Measurements from ENCODE around the gene BMPR1A.

DNA sequence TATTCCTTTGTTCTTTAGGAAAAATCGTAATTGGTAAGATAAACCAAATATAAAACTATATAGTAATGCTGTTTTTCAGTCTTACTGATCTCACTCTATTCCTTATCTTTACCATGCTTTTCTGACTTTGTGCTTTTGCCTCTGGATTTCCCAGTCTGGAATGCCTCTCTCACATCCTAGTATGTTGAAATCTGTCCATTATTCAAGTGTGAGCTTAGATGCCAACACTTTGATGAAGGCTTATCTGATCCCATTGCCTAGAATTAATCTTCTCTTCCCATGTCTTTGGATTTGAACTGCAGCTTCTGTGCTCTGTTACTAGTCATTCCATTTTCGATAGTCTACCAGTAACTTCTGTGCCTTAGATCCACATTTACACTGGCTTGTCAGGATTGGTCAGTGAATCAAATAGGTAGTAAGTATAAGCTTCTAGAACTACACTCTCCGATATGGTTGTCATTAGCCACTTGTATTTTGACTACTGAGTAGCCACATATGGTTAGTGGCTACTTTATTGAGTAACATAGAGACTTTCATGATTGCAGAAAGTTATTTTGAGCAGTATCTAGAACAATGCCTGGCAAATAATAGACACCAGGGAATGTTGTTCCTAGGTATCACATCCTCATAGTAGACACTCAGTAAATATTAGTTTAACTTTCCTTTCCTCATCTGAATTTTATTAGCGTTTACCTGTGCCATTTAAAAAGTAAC, 92.9 kb downstream of the BMPR1A start:
- TF ChIP-seq, protein P1, sequence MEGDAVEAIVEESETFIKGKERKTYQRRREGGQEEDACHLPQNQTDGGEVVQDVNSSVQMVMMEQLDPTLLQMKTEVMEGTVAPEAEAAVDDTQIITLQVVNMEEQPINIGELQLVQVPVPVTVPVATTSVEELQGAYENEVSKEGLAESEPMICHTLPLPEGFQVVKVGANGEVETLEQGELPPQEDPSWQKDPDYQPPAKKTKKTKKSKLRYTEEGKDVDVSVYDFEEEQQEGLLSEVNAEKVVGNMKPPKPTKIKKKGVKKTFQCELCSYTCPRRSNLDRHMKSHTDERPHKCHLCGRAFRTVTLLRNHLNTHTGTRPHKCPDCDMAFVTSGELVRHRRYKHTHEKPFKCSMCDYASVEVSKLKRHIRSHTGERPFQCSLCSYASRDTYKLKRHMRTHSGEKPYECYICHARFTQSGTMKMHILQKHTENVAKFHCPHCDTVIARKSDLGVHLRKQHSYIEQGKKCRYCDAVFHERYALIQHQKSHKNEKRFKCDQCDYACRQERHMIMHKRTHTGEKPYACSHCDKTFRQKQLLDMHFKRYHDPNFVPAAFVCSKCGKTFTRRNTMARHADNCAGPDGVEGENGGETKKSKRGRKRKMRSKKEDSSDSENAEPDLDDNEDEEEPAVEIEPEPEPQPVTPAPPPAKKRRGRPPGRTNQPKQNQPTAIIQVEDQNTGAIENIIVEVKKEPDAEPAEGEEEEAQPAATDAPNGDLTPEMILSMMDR (IDR thresholded peaks at IDR 0.05; ENCODE audit: low read depth, low read length, missing input control): no peak
- TF ChIP-seq YY1 (IDR thresholded peaks at IDR 0.05) (no peak), TAF1 (conservative IDR thresholded peaks at IDR 0.05) (no peak), FOXA1 (IDR thresholded peaks at IDR 0.05) (no peak), RXRA (IDR thresholded peaks at IDR 0.05) (no peak), SP1 (IDR thresholded peaks at IDR 0.05) (no peak)
- TF ChIP-seq, protein P2, sequence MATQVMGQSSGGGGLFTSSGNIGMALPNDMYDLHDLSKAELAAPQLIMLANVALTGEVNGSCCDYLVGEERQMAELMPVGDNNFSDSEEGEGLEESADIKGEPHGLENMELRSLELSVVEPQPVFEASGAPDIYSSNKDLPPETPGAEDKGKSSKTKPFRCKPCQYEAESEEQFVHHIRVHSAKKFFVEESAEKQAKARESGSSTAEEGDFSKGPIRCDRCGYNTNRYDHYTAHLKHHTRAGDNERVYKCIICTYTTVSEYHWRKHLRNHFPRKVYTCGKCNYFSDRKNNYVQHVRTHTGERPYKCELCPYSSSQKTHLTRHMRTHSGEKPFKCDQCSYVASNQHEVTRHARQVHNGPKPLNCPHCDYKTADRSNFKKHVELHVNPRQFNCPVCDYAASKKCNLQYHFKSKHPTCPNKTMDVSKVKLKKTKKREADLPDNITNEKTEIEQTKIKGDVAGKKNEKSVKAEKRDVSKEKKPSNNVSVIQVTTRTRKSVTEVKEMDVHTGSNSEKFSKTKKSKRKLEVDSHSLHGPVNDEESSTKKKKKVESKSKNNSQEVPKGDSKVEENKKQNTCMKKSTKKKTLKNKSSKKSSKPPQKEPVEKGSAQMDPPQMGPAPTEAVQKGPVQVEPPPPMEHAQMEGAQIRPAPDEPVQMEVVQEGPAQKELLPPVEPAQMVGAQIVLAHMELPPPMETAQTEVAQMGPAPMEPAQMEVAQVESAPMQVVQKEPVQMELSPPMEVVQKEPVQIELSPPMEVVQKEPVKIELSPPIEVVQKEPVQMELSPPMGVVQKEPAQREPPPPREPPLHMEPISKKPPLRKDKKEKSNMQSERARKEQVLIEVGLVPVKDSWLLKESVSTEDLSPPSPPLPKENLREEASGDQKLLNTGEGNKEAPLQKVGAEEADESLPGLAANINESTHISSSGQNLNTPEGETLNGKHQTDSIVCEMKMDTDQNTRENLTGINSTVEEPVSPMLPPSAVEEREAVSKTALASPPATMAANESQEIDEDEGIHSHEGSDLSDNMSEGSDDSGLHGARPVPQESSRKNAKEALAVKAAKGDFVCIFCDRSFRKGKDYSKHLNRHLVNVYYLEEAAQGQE (IDR thresholded peaks at IDR 0.05): no peak
- TF ChIP-seq, protein P3, sequence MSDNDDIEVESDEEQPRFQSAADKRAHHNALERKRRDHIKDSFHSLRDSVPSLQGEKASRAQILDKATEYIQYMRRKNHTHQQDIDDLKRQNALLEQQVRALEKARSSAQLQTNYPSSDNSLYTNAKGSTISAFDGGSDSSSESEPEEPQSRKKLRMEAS (IDR thresholded peaks at IDR 0.05): no peak
